GM13977 (cell line): ENCODE data around the gene FAM13C.

Experiments used
- DNase-seq: peaks from one replicate; pipeline ENCODE4 v3.0.0; 2012; ENCODE audit warnings: low spot score
- in situ Hi-C: fragments of 300-500 bp; cut with MboI; formaldehyde crosslinking; loops from one replicate; pipeline ENCODE4 v1.12.0; 2022; ENCODE audit warnings: low sequenced_read_pairs, low pct_unique_long_range_greater_than_20kb, mixed read lengths, inconsistent platforms; ENCODE audit not compliant: unreplicated experiment
- TF ChIP-seq, protein P1 (sequence below): IDR thresholded peaks from 2 replicates; pipeline ENCODE4 v1.5.1; 2012; ENCODE audit warnings: mild to moderate bottlenecking, control low read depth; ENCODE audit not compliant: insufficient read depth; ENCODE audit errors: extremely low read depth, missing control alignments

The FAM13C gene

DNA sequence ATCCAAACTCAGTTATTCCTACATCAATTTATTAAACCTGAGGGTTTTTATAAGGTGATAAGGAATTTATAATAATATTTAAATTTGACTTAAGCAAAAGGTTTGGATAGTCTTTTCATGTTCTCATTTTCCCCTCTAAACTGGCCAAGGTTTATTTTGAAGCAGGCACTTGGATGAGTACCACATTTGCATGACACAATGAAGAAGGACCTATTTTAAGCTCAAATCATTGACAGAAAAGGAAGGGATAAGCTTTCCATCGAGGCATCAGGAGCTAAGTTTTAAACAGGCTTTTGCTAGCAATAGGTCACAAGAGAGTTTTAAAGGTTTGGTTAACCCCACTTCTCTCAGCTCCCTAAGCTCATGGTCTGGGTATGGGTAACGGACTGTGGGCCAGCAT, 28.7 kb upstream of the FAM13C start:
- TF ChIP-seq, protein P1, sequence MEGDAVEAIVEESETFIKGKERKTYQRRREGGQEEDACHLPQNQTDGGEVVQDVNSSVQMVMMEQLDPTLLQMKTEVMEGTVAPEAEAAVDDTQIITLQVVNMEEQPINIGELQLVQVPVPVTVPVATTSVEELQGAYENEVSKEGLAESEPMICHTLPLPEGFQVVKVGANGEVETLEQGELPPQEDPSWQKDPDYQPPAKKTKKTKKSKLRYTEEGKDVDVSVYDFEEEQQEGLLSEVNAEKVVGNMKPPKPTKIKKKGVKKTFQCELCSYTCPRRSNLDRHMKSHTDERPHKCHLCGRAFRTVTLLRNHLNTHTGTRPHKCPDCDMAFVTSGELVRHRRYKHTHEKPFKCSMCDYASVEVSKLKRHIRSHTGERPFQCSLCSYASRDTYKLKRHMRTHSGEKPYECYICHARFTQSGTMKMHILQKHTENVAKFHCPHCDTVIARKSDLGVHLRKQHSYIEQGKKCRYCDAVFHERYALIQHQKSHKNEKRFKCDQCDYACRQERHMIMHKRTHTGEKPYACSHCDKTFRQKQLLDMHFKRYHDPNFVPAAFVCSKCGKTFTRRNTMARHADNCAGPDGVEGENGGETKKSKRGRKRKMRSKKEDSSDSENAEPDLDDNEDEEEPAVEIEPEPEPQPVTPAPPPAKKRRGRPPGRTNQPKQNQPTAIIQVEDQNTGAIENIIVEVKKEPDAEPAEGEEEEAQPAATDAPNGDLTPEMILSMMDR = no peak
- no peak for DNase-seq
- in situ Hi-C loops = no loop called here

DNA sequence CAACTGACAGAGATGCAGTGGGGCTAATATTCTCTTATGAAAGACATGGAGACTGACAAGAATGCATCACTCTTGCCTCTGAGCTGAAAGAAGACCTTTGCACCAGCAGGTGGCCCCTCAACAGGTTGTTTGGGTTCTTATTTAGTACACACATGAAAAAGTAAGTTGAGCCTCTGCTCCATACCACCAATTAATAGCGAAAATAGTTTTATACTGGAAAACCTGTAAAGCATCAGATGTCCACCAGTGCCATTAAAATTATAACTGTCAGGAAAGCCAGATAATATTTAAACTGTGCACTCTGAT, 26.3 kb upstream of the FAM13C start:
- in situ Hi-C loops = no loop called here
- DNase-seq = no peak
- TF ChIP-seq, protein P1 = no peak

DNA sequence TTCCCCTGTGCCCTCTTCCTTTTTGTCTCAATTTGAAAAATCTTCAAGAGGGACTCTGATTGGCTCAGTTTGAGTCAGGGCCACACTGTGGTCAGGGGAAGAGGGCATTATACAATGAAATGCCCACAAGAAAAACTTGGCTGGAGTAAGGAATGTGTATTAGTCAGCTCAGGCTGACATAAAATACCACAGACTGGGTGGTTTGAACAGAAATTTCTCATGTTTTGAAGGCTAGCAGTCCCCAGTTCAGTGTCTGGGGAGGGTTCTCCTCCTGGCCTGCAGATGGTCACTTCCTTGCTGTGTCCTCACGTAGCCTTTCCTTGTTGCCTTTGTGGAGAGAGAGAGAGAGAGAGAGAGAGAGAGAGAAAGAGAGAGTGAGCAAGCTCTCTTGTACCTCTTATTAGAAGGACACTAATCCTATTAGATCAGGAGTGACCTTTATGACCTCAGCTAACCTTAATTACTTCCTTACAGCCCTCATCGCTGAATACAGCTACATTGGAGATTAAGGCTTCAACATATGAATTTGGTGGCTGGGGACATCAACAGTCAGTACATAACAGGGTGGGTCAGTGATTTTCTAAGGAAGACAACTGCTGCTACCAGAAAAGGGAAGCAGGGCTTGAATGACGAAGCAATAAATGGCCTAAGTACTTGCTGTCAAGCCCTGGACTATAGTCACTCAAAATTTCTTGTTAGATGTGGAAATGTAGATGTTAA, 25.8 kb upstream of the FAM13C start:
- in situ Hi-C loops = no loop called here
- DNase-seq = no peak
- TF ChIP-seq, protein P1 = no peak

DNA sequence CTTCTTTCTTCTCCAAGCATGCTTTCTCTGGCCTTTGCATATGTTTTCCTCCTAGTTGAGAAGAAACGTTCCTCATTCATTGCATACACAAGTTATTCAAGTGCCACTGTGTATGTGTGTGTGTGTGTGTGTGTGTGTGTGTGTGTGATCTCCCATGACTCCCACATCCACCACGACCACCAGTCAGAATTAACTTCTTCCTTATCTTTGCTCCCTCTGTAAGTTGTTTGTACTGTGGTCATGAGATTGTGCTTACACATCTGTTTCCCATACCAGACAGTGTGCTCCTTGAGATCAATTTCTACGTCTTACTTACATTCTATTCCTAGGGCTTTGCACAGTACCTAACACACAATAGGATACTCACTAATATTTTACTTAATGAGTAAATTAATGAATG, 22.4 kb upstream of the FAM13C start:
- in situ Hi-C loops = no loop called here
- TF ChIP-seq, protein P1 = no peak
- DNase-seq = no peak

DNA sequence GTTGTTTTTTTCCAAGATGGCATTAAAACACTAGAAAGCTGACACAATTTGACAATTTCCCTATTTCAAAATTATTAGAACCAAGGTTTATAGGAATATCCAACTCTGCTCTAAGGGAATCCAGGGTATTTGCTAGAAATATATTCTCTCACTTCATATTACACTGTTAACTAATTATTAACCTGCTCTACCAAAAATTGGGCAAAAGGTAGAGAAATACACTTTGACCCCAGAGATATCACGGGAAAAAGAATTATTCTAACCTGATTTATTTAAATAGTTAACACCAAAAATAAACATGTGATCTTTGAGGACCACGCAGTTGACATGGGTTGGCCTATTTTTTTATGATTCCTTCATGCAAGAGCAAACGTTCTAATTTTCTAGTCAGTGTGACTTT, 21.6 kb upstream of the FAM13C start:
- TF ChIP-seq, protein P1 = no peak
- in situ Hi-C loops = no loop called here

DNA sequence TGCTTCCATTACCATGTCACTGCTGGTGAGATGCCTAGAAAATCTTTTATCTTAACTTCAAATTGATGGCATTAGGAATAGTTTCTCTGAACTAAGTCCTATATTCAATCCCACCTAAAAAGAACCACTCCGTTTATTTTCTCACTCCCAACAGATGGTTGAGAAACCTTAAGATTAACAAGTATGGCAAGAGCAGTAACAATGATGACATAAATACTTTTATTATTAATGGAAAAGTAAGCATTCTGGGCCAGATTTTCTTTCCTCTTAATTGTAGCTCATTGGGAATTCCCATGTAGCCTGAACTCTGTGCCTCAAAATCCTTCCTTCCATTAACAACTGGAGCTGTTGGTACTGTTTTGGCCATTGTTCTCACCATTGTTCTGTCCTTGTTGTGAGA, 21.1 kb upstream of the FAM13C start:
- TF ChIP-seq, protein P1 = no peak
- DNase-seq = no peak
- in situ Hi-C loops = no loop called here

More for the DNA sequence above, 21.6 kb upstream of the FAM13C start:
- no peak for DNase-seq
